AG04450 (cell line): ENCODE measurements around the gene NPLOC4. TPM values are rescaled to one million over a fixed set of nuclear protein-coding genes. Genes with fewer than 3 reads are reported as not detected.

Source experiments
- CTCF ChIA-PET: fragments of 300-600, 350-600 bp; formaldehyde crosslinking; extraction: SDS; loops from one replicate; lab custom pipeline; 2022; ENCODE audit warnings: antibody characterized with exemption, inconsistent platforms; lab: Charles Lee
- POLR2A ChIA-PET: fragments of 350-600 bp; formaldehyde crosslinking; extraction: SDS; loops from one replicate; lab custom pipeline; 2021; ENCODE audit warnings: antibody characterized with exemption, inconsistent platforms; lab: Yijun Ruan, JAX
- DNase-seq: peaks from one replicate; pipeline ENCODE4 v3.0.0-alpha.2; 2011; ENCODE audit warnings: low read depth, low spot score
- H3K27ac ChIP-seq: one replicate; pipeline ENCODE4 v1.5.1; 2012; ENCODE audit warnings: low read depth, low read length, control low read depth
- H3K27me3 ChIP-seq: one replicate; pipeline ENCODE4 v1.6.0; 2012; ENCODE audit warnings: low read length; ENCODE audit not compliant: control insufficient read depth, insufficient read depth
- H3K4me3 ChIP-seq: 2 replicates; pipeline ENCODE4 v1.5.1; 2011; ENCODE audit warnings: mild to moderate bottlenecking, low read depth, low read length, control low read depth
- H3K9me3 ChIP-seq: 2 replicates; pipeline ENCODE4 v1.5.1; 2012; ENCODE audit warnings: low read length; ENCODE audit not compliant: control insufficient read depth, insufficient read depth
- polyA plus RNA-seq: library from polyadenylated mRNA; depleted of rRNA; stranded (reverse); fragments of >200 nt; gene quantifications from 2 replicates; pipeline ENCODE4 v1.2.3, GENCODE V29; 2011
- TF ChIP-seq, protein P1 (sequence below): IDR thresholded peaks from 2 replicates; pipeline ENCODE4 v1.5.1; 2011; ENCODE audit warnings: low read depth, low read length, control low read depth, inconsistent platforms

NPLOC4 gene
- polyA plus RNA-seq, 1 experiment, result 66.5 TPM

DNA sequence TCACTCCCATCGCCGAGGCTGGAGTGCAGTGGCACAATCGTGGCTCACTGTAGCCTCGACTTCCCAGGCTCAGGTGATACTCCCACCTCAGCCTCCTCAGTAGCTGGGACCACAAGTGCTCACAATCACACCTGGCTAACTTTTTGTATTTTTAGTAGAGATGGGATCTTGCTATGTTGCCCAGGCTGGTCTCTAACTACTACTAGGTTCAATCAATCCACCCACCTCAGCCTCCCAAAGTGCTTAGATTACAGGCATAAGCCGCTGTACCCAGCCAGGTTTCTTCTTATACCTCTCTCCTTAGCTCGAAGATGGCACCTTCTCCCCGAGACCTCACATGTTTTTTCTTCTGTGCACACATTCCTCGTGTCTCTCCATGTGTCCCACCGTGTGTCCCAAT, 3.1 kb upstream of the NPLOC4 start:
- TF ChIP-seq, protein P1, sequence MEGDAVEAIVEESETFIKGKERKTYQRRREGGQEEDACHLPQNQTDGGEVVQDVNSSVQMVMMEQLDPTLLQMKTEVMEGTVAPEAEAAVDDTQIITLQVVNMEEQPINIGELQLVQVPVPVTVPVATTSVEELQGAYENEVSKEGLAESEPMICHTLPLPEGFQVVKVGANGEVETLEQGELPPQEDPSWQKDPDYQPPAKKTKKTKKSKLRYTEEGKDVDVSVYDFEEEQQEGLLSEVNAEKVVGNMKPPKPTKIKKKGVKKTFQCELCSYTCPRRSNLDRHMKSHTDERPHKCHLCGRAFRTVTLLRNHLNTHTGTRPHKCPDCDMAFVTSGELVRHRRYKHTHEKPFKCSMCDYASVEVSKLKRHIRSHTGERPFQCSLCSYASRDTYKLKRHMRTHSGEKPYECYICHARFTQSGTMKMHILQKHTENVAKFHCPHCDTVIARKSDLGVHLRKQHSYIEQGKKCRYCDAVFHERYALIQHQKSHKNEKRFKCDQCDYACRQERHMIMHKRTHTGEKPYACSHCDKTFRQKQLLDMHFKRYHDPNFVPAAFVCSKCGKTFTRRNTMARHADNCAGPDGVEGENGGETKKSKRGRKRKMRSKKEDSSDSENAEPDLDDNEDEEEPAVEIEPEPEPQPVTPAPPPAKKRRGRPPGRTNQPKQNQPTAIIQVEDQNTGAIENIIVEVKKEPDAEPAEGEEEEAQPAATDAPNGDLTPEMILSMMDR, result no peak
- no peak overlapping the region for H3K4me3 ChIP-seq
- DNase-seq, result no peak
- H3K27ac ChIP-seq, result no peak overlapping the region
- ChIA-PET CTCF (no interaction called here), POLR2A (no interaction called here)
- no peaks in the 10 kb centered on the region for H3K9me3 ChIP-seq
- H3K27me3 ChIP-seq, result no peaks in the 10 kb centered on the region

DNA sequence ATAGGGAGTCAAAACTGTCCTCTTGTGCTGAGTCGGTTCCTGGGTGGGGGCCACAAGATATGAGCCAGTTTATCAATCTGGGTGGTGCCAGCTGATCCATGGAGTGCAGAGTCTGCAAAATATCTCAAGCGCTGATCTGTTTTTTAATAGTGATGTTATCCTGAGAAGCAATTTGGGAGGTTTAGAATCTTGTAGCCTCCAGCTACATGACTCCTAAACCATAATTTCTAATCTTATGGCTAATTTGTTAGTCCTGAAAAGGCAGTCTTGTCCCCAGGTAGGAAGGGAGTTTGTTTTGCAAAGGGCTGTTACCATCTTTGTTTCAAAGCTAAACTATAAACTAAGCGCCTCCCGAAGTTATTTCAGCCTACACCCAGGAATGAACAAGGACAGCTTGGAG, 1.8 kb upstream of the NPLOC4 start:
- no peak for DNase-seq
- no peaks in the 10 kb centered on the region for H3K9me3 ChIP-seq
- no peak overlapping the region for H3K27ac ChIP-seq
- POLR2A ChIA-PET, result interaction anchor here (0.7 kb wide), 2 partner anchors 28 to 175 kb away, joined by 3 to 4 read pairs; partner anchors contain the start of genes CCDC137 and OXLD1
- H3K4me3 ChIP-seq, result no peak overlapping the region
- CTCF ChIA-PET, result no interaction called here
- H3K27me3 ChIP-seq, result no peaks in the 10 kb centered on the region
- TF ChIP-seq, protein P1, result no peak

DNA sequence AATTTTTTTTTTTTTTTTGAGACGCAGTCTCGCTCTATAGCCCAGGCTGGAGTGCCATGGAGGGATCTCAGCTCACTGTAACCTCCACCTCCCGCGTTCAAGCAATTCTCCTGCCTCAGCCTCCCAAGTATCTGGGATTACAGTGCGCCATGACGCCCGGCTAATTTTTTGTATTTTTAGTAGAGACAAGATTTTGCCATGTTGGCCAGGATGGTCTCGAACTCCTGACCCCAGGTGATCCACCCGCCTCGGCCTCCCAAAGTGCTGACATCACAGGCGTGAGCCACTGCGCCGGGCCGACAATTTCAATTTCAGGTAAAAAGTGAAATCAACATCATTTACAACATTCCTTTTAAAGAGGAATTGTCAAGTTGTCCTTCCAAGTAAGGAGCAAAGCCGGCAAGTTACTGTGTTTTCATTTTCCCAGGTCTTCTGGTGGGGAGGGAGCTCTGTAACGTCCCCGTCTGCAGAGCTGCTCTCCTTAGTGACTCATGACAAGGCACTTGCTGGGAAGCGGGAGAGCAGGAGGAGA, 873 bp downstream of the NPLOC4 start:
- TF ChIP-seq, protein P1, result no peak
- ChIA-PET POLR2A (interaction anchor here (1.2 to 1.4 kb wide), 2 partner anchors 29 to 48 kb away, joined by 4 to 8 read pairs; partner anchors contain the start of genes ARL16 and HGS), CTCF (no interaction called here)
- Histone ChIP-seq H3K27ac (peak overlapping the region; percentile 89), H3K4me3 (peak overlapping the region; percentile 96), H3K9me3 (no peaks in the 10 kb centered on the region), H3K27me3 (no peaks in the 10 kb centered on the region)
- DNase-seq, result no peak

DNA sequence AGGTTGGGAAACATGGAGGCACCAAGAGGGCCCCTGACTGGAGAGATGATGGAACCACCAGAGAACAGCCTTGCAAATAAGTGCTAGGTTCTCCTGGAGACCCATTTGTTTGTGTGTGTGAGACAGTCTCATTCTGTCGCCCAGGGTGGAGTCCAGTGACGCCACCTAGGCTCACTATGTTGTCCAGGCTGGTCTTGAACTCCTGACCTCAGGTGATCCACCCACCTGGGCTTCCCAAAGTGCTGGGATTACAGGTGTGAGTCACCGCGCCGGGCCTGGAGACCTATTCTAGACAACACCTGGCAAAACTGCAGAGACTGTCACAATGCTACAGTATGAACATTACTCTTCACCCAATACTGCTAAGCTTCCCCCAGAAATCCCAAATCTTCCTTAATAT, 1.5 kb downstream of the NPLOC4 start:
- TF ChIP-seq, protein P1, result no peak
- POLR2A ChIA-PET, result no interaction called here
- no peak overlapping the region for H3K27ac ChIP-seq
- no peaks in the 10 kb centered on the region for H3K9me3 ChIP-seq
- peak overlapping the region; percentile 96 for H3K4me3 ChIP-seq
- H3K27me3 ChIP-seq, result no peaks in the 10 kb centered on the region
- DNase-seq, result no peak
- CTCF ChIA-PET, result no interaction called here

DNA sequence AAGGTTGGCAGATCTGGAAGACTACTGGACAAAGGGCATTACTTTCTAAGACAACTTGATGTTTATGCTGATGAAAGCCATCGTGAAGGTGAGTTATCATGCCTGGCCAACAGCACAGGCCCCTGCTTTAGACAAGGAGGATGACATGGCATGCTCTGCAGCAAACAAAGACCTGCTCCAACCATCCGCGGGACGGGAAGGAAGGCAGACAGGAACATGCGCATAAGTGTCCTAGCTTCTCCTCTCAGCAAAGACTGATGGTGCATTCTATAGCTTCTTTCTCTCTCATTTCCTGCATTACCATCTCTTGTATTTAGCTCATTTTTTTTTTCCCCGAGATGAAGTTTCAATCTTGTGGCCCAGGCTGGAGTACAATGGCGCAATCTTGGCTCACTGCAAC, 5.4 kb downstream of the NPLOC4 start:
- no peak overlapping the region for H3K27ac ChIP-seq
- DNase-seq, result no peak
- POLR2A ChIA-PET, result interaction anchor here (0.6 to 0.8 kb wide), 2 partner anchors 29 to 141 kb away, joined by 3 to 11 read pairs; no protein-coding TSS in a partner anchor
- no peak overlapping the region for H3K4me3 ChIP-seq
- TF ChIP-seq, protein P1, result no peak
- H3K27me3 ChIP-seq, result no peaks in the 10 kb centered on the region
- no peaks in the 10 kb centered on the region for H3K9me3 ChIP-seq
- CTCF ChIA-PET, result interaction anchor here (1.5 kb wide), 1 partner anchor 30 kb away, joined by 6 read pairs; no protein-coding TSS in a partner anchor
